Spinal cord (tissue), 10 donors: ENCODE data around the gene OR6N1. TPM values are rescaled to one million over a fixed set of nuclear protein-coding genes. Genes with fewer than 3 reads are reported as not detected.

Experiments used
- DNase-seq, 6 donors: peaks; one replicate each; pipeline versions ENCODE4 v3.0.0 to v3.0.0-alpha.2; 2013 to 2015; ENCODE audit warnings: low spot score in 6 of 6, low read depth in 4 of 6
- H3K27ac ChIP-seq: one replicate; pipeline ENCODE4 v1.5.1; 2013; ENCODE audit warnings: low read depth, low read length, control low read depth
- H3K27me3 ChIP-seq: one replicate; pipeline ENCODE4 v1.6.1; 2013; ENCODE audit warnings: low read length; ENCODE audit not compliant: control insufficient read depth, insufficient read depth
- H3K36me3 ChIP-seq: one replicate; pipeline ENCODE4 v1.6.1; 2013; ENCODE audit warnings: low read length; ENCODE audit not compliant: control insufficient read depth, insufficient read depth
- H3K4me1 ChIP-seq: one replicate; pipeline ENCODE4 v1.6.1; 2013; ENCODE audit warnings: low read length; ENCODE audit not compliant: control insufficient read depth, insufficient read depth
- H3K4me3 ChIP-seq: one replicate; pipeline ENCODE4 v1.5.1; 2013; ENCODE audit warnings: low read depth, low read length, control low read depth
- H3K9me3 ChIP-seq: one replicate; pipeline ENCODE4 v1.6.1; 2013; ENCODE audit warnings: low read length; ENCODE audit not compliant: control insufficient read depth, insufficient read depth
- WGBS: methylation state at CpG from one replicate; pipeline ENCODE4 v1.1.5; 2013; ENCODE audit warnings: missing lambda C conversion rate; ENCODE audit not compliant: insufficient coverage; 5-methylcytosine and 5-hydroxymethylcytosine counted together
- polyA plus RNA-seq, 2 donors: library from polyadenylated mRNA; unstranded; fragments of 120-200 nt; gene quantifications; one replicate each; pipeline ENCODE4 v1.2.1, GENCODE V29; 2013; ENCODE audit not compliant: insufficient read length in 2 of 2
- small RNA-seq: library from RNA; depleted of rRNA; stranded (forward); fragments of <200 nt; gene quantifications from one replicate; pipeline ENCODE3, GENCODE V24; 2014; ENCODE audit warnings: low replicate concordance
- total RNA-seq, 2 donors: library from RNA; depleted of rRNA in 1 of 2; stranded (reverse); fragments of 120-200 nt in 1 of 2; fragments of >200 nt in 1 of 2; gene quantifications; one replicate each; pipeline versions ENCODE4 v1.2.3 to v1.2.4, GENCODE V29; 2013 to 2014
- donor health status: healthy.

Gene OR6N1
- total and polyA plus RNA-seq, 4 donors = not detected

DNA sequence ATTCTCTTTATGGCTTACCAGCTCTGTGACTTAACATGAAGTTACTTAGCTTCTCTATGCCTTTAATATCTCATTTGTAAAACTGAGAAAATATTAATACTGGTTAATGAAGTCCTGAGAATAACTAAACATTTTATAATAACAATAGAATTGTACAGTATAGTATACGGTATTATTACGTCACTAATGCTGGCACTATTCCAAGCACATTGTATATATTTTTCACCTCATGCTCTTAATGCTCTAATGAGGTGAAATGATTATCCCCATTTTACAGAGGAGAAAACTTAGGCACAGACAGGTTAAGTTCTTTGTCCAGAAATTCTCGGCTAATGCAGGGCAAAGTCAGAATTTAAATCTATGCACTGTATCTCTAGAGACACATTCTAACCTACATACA, 52.3 kb downstream of the OR6N1 start:
- DNase-seq = no peak
- no CpG with 5 or more reads among the region's 3 CpGs for WGBS
- no peaks in the 10 kb centered on the region for H3K27me3 ChIP-seq
- no peak overlapping the region for H3K4me3 ChIP-seq
- no peaks in the 10 kb centered on the region for H3K9me3 ChIP-seq
- H3K27ac ChIP-seq = no peak overlapping the region
- no peaks in the 10 kb centered on the region for H3K4me1 ChIP-seq
- no peaks in the 10 kb centered on the region for H3K36me3 ChIP-seq

DNA sequence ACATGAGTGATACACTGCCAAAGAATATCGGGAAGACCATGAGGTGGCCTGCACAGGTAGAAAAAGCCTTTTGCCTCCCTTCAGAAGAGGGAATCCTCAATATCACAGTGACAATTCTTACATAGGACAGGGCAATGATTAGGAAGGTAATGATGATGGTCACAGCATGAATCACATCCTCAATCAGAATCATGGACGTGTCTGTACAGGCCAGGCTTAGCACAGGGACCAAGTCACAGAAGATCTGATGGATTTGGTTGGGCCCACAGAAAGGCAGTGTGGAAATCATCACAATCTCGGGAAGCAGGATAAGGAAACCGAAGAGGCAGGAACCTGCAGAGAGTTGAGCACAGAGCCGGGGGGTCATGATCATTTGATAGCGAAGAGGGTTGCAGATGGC, 54.7 kb downstream of the OR6N1 start:
- no peaks in the 10 kb centered on the region for H3K4me1 ChIP-seq
- H3K4me3 ChIP-seq = no peak overlapping the region
- DNase-seq = no peak
- no peaks in the 10 kb centered on the region for H3K9me3 ChIP-seq
- no peaks in the 10 kb centered on the region for H3K36me3 ChIP-seq
- H3K27me3 ChIP-seq = no peaks in the 10 kb centered on the region
- 93% methylated on average over 5 of the region's 6 CpGs for WGBS
- no peak overlapping the region for H3K27ac ChIP-seq

DNA sequence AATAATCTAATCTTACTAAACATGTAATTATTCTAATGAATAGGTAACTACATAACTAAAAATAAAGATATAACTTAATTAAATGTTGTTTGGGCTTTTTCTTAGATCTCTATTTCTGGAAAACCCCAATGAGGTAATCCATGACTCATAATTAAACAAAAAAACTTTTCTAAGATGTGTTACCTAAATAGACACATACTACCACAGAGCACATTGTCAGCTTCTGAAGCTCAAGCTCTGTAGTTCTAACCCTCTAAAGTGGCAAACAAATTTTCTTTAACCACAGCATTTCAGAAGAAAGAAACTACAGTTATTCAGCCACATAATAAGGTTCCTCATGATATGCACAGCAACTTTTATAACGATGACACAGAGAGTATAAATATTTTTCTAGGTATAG, 55.7 kb downstream of the OR6N1 start:
- WGBS = no CpG with 5 or more reads among the region's 1 CpG

DNA sequence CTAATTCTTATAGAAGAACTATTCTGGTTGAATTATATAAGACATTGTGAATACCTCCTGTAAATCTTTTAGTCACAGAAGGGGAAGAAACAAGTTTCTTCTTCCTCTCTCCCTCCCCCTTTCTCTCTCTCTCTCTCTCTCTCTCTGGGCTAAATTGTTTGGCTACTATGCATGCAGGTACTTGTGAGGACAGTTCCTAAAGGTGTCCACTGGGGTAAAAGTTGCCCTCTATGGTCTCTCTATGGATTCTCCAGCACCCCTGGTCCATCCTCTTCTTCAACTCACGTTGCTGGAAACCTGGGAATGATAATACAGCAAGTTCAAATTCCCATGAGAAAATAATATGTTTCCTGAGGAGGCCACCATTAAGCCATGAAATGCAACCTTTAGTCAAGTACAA, 57.2 kb downstream of the OR6N1 start:
- no peak for DNase-seq

More for the DNA sequence above, 55.7 kb downstream of the OR6N1 start:
- no peaks in the 10 kb centered on the region for H3K27me3 ChIP-seq
- no peak overlapping the region for H3K4me3 ChIP-seq
- no peak overlapping the region for H3K27ac ChIP-seq
- H3K4me1 ChIP-seq = no peaks in the 10 kb centered on the region
- no peaks in the 10 kb centered on the region for H3K9me3 ChIP-seq
- no peaks in the 10 kb centered on the region for H3K36me3 ChIP-seq
- DNase-seq = no peak

More for the DNA sequence above, 57.2 kb downstream of the OR6N1 start:
- no peaks in the 10 kb centered on the region for H3K36me3 ChIP-seq
- no peak overlapping the region for H3K4me3 ChIP-seq
- H3K9me3 ChIP-seq = no peaks in the 10 kb centered on the region
- H3K27ac ChIP-seq = no peak overlapping the region
- H3K4me1 ChIP-seq = no peaks in the 10 kb centered on the region
- no CpG with 5 or more reads among the region's 1 CpG for WGBS
- H3K27me3 ChIP-seq = no peaks in the 10 kb centered on the region

Small RNA genes lying within 50 kb of the gene (small RNA-seq; reads per million reads assigned to genes)
- gene OR2AQ1P = not detected

Other genes with a start within 250 kb of the OR6N1 start
- not detected for gene OR6Y1, start 217.8 kb downstream of the OR6N1 start, total RNA-seq
- gene OR6Y1, start 217.8 kb downstream of the OR6N1 start, polyA plus RNA-seq = not detected
- gene OR6P1, start 201.6 kb downstream of the OR6N1 start, total RNA-seq = not detected
- not detected for gene OR6P1, start 201.6 kb downstream of the OR6N1 start, polyA plus RNA-seq
- not detected for gene OR10X1, start 192.3 kb downstream of the OR6N1 start, total RNA-seq
- gene OR10X1, start 192.3 kb downstream of the OR6N1 start, polyA plus RNA-seq = not detected
- not detected for gene OR10Z1, start 166.9 kb downstream of the OR6N1 start, total RNA-seq
- under 1 TPM; 0.03 to 0.08 TPM for gene OR10Z1, start 166.9 kb downstream of the OR6N1 start, polyA plus RNA-seq
- gene SPTA1, start 85.5 kb downstream of the OR6N1 start, total RNA-seq = 10 to 100 TPM in 1 of 2 donors, 1 to 10 TPM in 1; 4.7 to 15.4 TPM
- under 1 TPM; 0.57 to 0.78 TPM for gene SPTA1, start 85.5 kb downstream of the OR6N1 start, polyA plus RNA-seq
- not detected for gene OR6K2, start 71.5 kb downstream of the OR6N1 start, total RNA-seq
- not detected for gene OR6K2, start 71.5 kb downstream of the OR6N1 start, polyA plus RNA-seq
- gene OR6K3, start 51.5 kb downstream of the OR6N1 start, total RNA-seq = not detected
- gene OR6K3, start 51.5 kb downstream of the OR6N1 start, polyA plus RNA-seq = not detected
- not detected for gene OR6K6, start 17.5 kb downstream of the OR6N1 start, total RNA-seq
- gene OR6K6, start 17.5 kb downstream of the OR6N1 start, polyA plus RNA-seq = not detected
- gene OR6N2, start 9.0 kb upstream of the OR6N1 start, total RNA-seq = not detected
- not detected for gene OR6N2, start 9.0 kb upstream of the OR6N1 start, polyA plus RNA-seq
- 10 to 100 TPM in 1 of 2 donors, 1 to 10 TPM in 1; 4.4 to 38.1 TPM for gene MNDA, start 59.2 kb upstream of the OR6N1 start, total RNA-seq
- 1 to 10 TPM; 3.3 to 5.0 TPM for gene MNDA, start 59.2 kb upstream of the OR6N1 start, polyA plus RNA-seq
- gene PYHIN1, start 159.4 kb upstream of the OR6N1 start, total RNA-seq = under 1 TPM in 1 of 2 donors, not detected in 1; 0.30 TPM
- gene PYHIN1, start 159.4 kb upstream of the OR6N1 start, polyA plus RNA-seq = not detected
- gene IFI16, start 237.7 kb upstream of the OR6N1 start, total RNA-seq = 10 to 100 TPM; 23.9 to 29.5 TPM
- gene IFI16, start 237.7 kb upstream of the OR6N1 start, polyA plus RNA-seq = 10 to 100 TPM; 32.5 to 34.7 TPM